Measurements from ENCODE around the gene SLFN12L.
A peak's percentile ranks its signal among the peaks of the same experiment; 100 is the strongest.
"Not testable (repeated sequence)": the region's sequence is repeated elsewhere in the genome, so short reads cannot be mapped to it uniquely, and the experiment has no call there.

SLFN12L gene

GRCh38 chr17:35542990-35543389 lies 5.5 kb upstream of the SLFN12L start:
- DNase-seq (ENCODE audit: low read depth): no peak

DNA sequence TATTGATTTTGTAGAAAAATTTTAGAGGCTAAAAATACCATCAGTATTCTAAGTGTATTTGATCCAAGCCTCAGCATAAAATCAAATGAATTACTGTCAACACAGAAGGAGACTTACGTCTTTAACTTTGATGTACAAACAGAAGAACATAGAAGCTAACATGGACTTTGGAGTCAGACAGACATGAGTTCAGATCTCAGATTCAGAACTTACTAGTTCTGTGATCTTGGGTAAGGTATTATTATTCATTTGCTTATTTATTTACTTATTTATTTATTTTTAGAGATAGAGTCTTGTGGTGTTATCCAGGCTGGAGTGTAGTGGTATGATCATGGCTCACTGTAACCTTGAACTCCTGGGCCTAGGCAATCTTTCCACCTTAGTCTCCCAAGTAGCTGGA lies 4.0 kb upstream of the SLFN12L start:
- DNase-seq (ENCODE audit: low read depth): no peak

GRCh38 chr17:35540589-35541404 lies 3.3 kb upstream of the SLFN12L start:
- peak; percentile 20 for DNase-seq (ENCODE audit: low read depth)

DNA sequence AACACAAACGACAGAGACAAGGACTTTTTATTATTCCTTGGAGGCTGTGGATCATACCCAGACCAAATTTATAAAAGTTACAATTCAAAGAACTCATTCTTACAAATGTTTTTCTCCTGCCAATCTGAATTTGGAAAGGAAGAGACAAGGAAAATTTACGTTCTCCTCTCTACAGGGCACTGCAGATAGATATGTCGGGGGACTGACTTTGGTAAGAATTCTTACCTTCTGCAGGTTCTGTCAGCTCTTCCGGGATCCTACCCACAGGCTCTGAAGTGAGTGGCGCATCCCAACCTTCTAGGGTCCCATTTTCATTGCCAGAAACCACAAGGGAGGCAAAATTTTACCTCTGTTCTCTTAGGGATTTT lies 2.2 kb upstream of the SLFN12L start:
- DNase-seq (ENCODE audit: low read depth): no peak

DNA sequence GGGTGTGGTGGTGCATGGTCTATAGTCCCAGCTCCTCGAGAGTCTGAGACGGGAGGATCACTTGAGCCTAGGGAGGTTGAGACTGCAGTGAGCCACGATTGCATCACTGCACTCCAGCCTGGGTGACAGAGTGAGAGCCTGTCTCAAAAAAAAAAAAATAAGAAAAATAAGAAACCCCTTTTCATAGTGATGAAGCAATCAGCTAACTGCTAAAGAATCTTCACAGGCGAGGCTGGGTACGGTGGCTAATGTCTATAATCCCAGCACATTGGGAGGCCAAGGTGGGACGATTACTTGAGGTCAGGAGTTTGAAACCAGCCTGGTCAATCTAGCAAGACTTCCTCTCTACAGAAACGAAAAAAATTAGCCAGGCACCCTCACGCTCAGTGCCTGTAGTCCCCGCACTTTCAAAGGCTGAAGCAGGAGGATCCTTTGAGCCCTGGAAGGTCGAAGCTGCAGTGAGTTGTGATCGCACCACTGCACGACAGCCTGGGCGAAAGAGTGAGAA lies 760 bp downstream of the SLFN12L start:
- DNase-seq (ENCODE audit: low read depth): peak; percentile 20

DNA sequence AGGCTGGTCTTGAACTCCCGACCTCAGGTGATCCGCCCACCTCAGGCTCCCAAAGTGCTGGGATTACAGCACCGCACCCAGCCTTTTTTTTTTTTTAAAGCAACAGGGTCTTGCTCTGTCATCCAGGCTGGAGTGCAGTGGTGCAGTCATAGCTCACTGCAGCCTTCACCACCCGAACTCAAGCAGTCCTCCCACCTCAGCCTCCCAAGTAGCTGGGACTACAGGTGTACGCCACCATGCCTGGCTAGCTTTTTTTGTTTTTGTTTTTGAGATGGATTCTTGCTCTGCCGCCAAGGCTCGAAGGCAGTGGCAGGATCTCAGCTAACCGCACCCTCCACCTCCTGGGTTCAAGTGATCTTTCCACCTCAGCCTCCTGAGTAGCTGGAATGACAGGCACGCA lies 2.1 kb downstream of the SLFN12L start:
- DNase-seq (ENCODE audit: low read depth): not testable (repeated sequence)

- DNase-seq (ENCODE audit: low read depth): no peak
These were observed 2.8 kb downstream of the SLFN12L start for GRCh38 chr17:35534576-35535093.

- DNase-seq (ENCODE audit: low read depth): no peak
These were observed 6.3 kb downstream of the SLFN12L start for GRCh38 chr17:35531160-35531559.

DNA sequence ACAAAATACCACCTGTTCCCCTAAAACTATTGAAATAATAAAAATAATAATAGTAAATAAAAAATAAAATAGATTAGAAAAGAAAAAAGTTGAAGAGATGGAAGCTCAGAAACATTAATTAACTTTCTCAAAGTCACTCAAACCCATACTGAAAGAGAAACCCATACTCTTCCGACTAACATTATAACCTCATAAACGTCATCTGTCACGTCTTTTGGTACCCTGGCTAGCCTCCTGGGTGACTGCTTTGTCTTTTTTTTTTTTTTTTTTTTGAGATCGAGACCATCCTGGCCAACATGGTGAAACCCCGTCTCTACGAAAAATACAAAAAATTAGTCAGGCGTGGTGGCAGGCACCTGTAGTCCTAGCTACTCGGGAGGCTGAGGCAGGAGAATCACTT lies 7.6 kb downstream of the SLFN12L start:
- DNase-seq (ENCODE audit: low read depth): no peak

- DNase-seq (ENCODE audit: low read depth): not testable (repeated sequence)
These were observed 8.2 kb downstream of the SLFN12L start for GRCh38 chr17:35529326-35529725.

DNA sequence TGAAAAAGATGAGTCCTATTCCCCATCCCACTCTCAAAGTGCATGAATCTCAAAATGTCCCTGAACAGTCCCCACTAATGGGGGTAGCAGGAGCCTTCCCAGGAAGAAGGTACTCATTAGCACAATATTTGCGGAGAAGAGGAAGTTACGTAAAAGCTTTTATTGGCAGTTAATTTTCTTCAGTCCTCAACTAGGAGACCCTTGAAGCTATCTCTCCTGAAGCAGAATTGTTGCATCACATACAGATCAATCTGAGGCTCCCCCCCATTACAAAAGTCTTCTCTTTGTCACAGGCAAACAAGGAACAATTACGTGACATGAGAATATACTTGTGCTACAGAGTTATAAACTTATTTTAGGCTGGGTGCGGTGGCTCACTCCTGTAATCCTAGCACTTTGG lies 14.2 kb downstream of the SLFN12L start:
- DNase-seq (ENCODE audit: low read depth): no peak

GRCh38 chr17:35521654-35522256 lies 15.7 kb downstream of the SLFN12L start:
- peak; percentile 30 for DNase-seq (ENCODE audit: low read depth)

- no peak for DNase-seq (ENCODE audit: low read depth)
These were observed 16.3 kb downstream of the SLFN12L start for GRCh38 chr17:35521150-35521549.

DNA sequence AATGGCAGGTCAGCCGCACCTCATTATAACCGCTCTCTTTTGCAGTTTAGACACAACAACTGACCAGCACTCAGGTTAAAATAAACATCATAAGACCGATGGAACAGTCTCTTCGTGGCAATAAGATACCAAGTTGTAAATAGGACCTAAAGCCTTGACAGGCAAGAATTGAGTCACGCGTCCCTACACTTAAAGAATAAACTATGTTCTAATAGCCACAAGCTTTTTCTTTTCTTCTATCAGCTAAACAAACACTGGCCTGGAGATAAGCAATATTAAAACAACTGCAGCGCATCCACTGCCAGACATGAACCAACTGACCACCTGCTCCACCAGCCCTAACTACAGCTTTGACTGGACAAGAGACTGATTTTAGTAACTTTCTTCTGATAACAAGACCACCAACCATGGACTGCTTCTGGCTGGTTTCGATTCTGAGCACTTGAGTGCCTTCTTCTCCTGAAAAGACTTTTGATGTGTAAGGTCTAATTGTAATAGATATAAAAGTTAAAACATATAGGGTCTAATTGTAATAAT lies 17.5 kb downstream of the SLFN12L start:
- DNase-seq (ENCODE audit: low read depth): no peak

GRCh38 chr17:35519439-35519838 lies 18.0 kb downstream of the SLFN12L start:
- DNase-seq (ENCODE audit: low read depth): no peak

GRCh38 chr17:35518431-35518830 lies 19.0 kb downstream of the SLFN12L start:
- not testable (repeated sequence) for DNase-seq (ENCODE audit: low read depth)

DNA sequence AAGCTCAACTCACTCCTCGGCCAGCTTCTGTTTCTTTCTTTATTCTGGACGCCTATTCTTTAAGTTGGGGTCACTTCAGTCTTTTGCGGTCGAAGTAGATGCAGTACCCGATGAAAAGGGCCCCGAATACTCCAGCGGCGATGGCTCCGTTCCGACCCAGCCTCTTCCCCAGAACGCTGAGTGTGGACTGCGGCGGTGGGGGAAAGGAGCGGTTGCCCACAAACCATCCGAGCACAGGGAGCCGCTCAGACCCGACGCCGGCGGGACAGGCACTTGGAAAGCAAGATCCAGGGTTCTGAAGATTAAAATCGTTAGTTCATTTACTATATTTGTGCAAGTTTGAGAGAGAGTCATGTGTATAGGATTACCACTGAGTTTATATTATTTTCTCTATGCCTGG lies 22.5 kb downstream of the SLFN12L start:
- no peak for DNase-seq (ENCODE audit: low read depth)

GRCh38 chr17:35514564-35514963 lies 22.9 kb downstream of the SLFN12L start:
- DNase-seq (ENCODE audit: low read depth): no peak

DNA sequence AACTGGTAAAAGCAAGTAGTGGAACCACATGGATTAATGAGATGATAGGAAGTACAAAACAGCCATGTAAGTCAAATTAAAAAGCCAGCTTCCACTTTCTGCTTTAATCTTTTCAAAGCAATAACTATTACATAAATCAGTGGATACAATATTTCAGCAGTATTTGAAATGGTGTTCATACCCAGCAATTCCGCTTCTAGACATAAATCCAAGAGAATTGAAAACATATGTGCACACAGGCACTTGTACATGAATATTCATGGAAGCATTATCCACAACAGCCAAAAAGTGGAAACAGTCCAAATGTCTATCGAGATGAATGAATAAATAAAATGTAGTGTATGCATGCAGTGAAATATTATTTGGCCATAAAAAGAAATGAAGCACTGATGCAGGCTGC lies 27.4 kb downstream of the SLFN12L start:
- DNase-seq (ENCODE audit: low read depth): no peak

DNA sequence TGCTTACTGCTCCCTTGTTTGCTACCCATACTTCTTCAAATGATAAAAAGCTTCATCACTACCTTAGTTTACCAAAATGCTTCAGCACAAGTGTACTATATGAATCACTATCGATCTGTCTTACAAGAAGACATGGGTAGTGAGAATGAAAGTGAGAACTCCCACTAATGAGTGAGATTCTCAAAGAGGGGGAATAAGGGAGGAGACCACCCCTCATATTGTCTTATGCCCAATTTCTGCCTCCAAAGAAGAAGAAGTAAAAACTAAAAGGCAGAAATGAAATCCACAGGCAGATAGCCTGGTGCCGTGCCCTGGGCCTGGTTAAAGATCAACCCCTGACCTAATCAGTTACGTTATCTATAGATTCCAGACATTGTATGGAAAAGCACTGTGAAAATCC lies 29.8 kb downstream of the SLFN12L start:
- DNase-seq (ENCODE audit: low read depth): not testable (repeated sequence)

GRCh38 chr17:35499548-35499947 lies 37.9 kb downstream of the SLFN12L start:
- no peak for DNase-seq (ENCODE audit: low read depth)

DNA sequence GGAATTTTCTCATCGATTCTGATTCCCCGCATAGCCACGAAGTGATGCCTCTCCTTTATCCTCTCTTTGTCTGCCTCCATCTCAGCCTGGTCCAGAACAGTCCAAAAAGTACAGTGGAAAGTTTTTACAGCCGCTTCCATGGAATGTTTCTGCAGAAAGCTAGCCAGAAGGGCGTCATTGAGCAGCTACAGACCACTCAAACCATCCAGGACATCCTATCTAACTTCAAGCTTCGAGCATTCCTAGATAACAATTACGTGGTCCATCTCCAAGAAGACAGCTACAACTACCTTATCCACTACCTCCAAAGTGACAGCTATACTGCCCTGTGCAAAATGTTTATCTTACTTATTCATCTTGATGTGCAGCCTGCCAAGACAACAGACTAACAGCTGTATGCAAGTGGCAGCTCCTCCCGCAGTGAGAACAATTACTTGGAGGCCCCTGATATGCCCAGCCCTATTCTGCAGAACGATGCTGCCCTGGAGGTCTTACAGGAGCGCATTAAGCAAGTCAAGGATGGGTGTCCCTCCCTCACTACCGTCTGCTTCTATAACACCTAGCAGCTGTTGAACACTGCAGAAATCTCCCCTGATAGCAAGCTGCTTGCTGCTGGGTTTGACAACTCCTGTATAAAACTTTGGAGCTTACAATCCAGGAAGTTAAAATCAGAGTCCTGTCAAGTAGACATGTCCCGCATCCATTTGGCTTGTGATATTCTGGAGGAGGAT lies 38.9 kb downstream of the SLFN12L start:
- no peak for DNase-seq (ENCODE audit: low read depth)
